Adipocyte (in vitro differentiated cells): ENCODE results near the gene MAGI3.
"Not testable (repeated sequence)": the region's sequence is repeated elsewhere in the genome, so short reads cannot be mapped to it uniquely, and the experiment has no call there.

Source experiments
- DNase-seq: peaks from one replicate; pipeline ENCODE4 v3.0.0-alpha.2; 2015; ENCODE audit warnings: low read depth
- H3K27me3 ChIP-seq: replicated peaks from 2 replicates; pipeline ENCODE4 v1.7.0; 2013; ENCODE audit warnings: mild to moderate bottlenecking, low read length, moderate library complexity; ENCODE audit not compliant: control insufficient read depth, insufficient read depth
- H3K36me3 ChIP-seq: 2 replicates; pipeline ENCODE4 v1.7.0; 2013; ENCODE audit warnings: low read length, mild to moderate bottlenecking, moderate library complexity; ENCODE audit not compliant: control insufficient read depth, insufficient read depth, severe bottlenecking
- H3K4me1 ChIP-seq: 2 replicates; pipeline ENCODE4 v1.7.0; 2013; ENCODE audit warnings: mild to moderate bottlenecking, low read length, moderate library complexity; ENCODE audit not compliant: control insufficient read depth, insufficient read depth
- H3K4me3 ChIP-seq: 2 replicates; pipeline ENCODE4 v1.7.0; 2013; ENCODE audit warnings: mild to moderate bottlenecking, low read length, moderate library complexity
- H3K9ac ChIP-seq: 2 replicates; pipeline ENCODE4 v1.7.0; 2013; ENCODE audit warnings: mild to moderate bottlenecking, low read length, moderate library complexity
- H3K9me3 ChIP-seq: 2 replicates; pipeline ENCODE4 v1.7.0; 2013; ENCODE audit warnings: mild to moderate bottlenecking, low read length, moderate library complexity; ENCODE audit not compliant: control insufficient read depth

Gene MAGI3

GRCh38 chr1:113701429-113701828, 311.1 kb downstream of the MAGI3 start:
- DNase-seq = no peak
- H3K9ac ChIP-seq = no peak overlapping the region
- H3K4me3 ChIP-seq = no peak overlapping the region
- H3K36me3 ChIP-seq = peaks cover 86% of the 10 kb centered on the region
- no peaks in the 10 kb centered on the region for H3K27me3 ChIP-seq
- H3K9me3 ChIP-seq = no peaks in the 10 kb centered on the region
- H3K4me1 ChIP-seq = no peaks in the 10 kb centered on the region

- Histone ChIP-seq H3K9me3 (no peaks in the 10 kb centered on the region), H3K36me3 (peaks cover 73% of the 10 kb centered on the region), H3K9ac (no peak overlapping the region), H3K27me3 (no peaks in the 10 kb centered on the region), H3K4me3 (no peak overlapping the region), H3K4me1 (no peaks in the 10 kb centered on the region)
- DNase-seq = no peak
These were observed 324.4 kb downstream of the MAGI3 start for GRCh38 chr1:113714606-113715269.

- H3K36me3 ChIP-seq = peaks cover 67% of the 10 kb centered on the region
- not testable (repeated sequence) for H3K27me3 ChIP-seq, H3K9ac ChIP-seq, H3K4me3 ChIP-seq, H3K9me3 ChIP-seq, DNase-seq, H3K4me1 ChIP-seq
These were observed 327.2 kb downstream of the MAGI3 start for GRCh38 chr1:113717506-113717905.

- H3K4me3 ChIP-seq = not testable (repeated sequence)
- peaks cover 58% of the 10 kb centered on the region for H3K36me3 ChIP-seq
These were observed 328.3 kb downstream of the MAGI3 start for GRCh38 chr1:113718621-113719020.

GRCh38 chr1:113721010-113721409, 330.7 kb downstream of the MAGI3 start:
- no peaks in the 10 kb centered on the region for H3K4me1 ChIP-seq
- peaks cover 7% of the 10 kb centered on the region for H3K9me3 ChIP-seq
- no peak overlapping the region for H3K4me3 ChIP-seq
- no peak for DNase-seq
- peaks cover 70% of the 10 kb centered on the region for H3K36me3 ChIP-seq
- H3K9ac ChIP-seq = no peak overlapping the region
- no peaks in the 10 kb centered on the region for H3K27me3 ChIP-seq

More at GRCh38 chr1:113718621-113719020, 328.3 kb downstream of the MAGI3 start:
- H3K9me3 ChIP-seq, H3K4me1 ChIP-seq, DNase-seq, H3K27me3 ChIP-seq, H3K9ac ChIP-seq: not testable (repeated sequence)

- Histone ChIP-seq H3K36me3 (peaks cover 72% of the 10 kb centered on the region), H3K27me3 (no peaks in the 10 kb centered on the region), H3K4me3 (no peak overlapping the region), H3K9me3 (no peaks in the 10 kb centered on the region), H3K4me1 (no peaks in the 10 kb centered on the region), H3K9ac (no peak overlapping the region)
- no peak for DNase-seq
These were observed 342.5 kb downstream of the MAGI3 start for GRCh38 chr1:113732802-113733201.

- no peaks in the 10 kb centered on the region for H3K4me1 ChIP-seq
- no peak for DNase-seq
- no peaks in the 10 kb centered on the region for H3K27me3 ChIP-seq
- peaks cover 66% of the 10 kb centered on the region for H3K36me3 ChIP-seq
- H3K4me3 ChIP-seq = no peak overlapping the region
- H3K9me3 ChIP-seq = no peaks in the 10 kb centered on the region
- no peak overlapping the region for H3K9ac ChIP-seq
These were observed 344.2 kb downstream of the MAGI3 start for GRCh38 chr1:113734357-113735055.
